K562 (cell line): ENCODE results near the gene RPE. TPM values are rescaled to one million over a fixed set of nuclear protein-coding genes. Genes with fewer than 3 reads are reported as not detected.

Experiments
- CBX5 ChIP-seq: IDR thresholded peaks from 2 replicates; pipeline ENCODE4 v1.6.1; 2014; ENCODE audit warnings: low read depth, borderline replicate concordance
- CCNT2 ChIP-seq: IDR thresholded peaks from 2 replicates; pipeline ENCODE4 v1.6.1; 2011; ENCODE audit warnings: borderline replicate concordance, low read depth, mild to moderate bottlenecking, moderate library complexity, mixed read lengths, low read length; ENCODE audit not compliant: insufficient read length; ENCODE audit errors: extremely low read depth
- CEBPG ChIP-seq, 3 experiments: fragments of 200-800 bp in 1 of 3; sonication (Bioruptor generic) in 1 of 3; sonication (generic) in 1 of 3; formaldehyde crosslinking in 1 of 3; IDR thresholded peaks in 2 of 3; conservative IDR thresholded peaks in 1 of 3; 2 replicates each; pipeline versions ENCODE4 v1.6.1 to v1.8.0; 2016 to 2022; ENCODE audit warnings: missing compliant biosample characterization in 2 of 3, missing genetic modification characterization in 2 of 3, mild to moderate bottlenecking in 1 of 3, missing genetic modification reagents in 1 of 3
- CHCHD3 ChIP-seq: fragments of 250-450 bp; sonication (Bioruptor Pico); IDR thresholded peaks from 2 replicates; pipeline ENCODE4 v2.1.2; 2022; ENCODE audit warnings: mild to moderate bottlenecking
- CSDE1 ChIP-seq, 2 experiments: fragments of 450-650 bp; IDR thresholded peaks; 2 replicates each; pipeline ENCODE4 v1.6.1; 2016; ENCODE audit warnings: mild to moderate bottlenecking in 1 of 2
- EHMT2 ChIP-seq: fragments of 450-650 bp; IDR thresholded peaks from 2 replicates; pipeline ENCODE4 v1.6.1; 2018; ENCODE audit warnings: antibody characterized with exemption
- FOS ChIP-seq: IDR thresholded peaks from 3 replicates; pipeline ENCODE4 v1.6.1; 2011; ENCODE audit not compliant: insufficient read length; ENCODE audit errors: extremely low read depth
- GTF2F1 ChIP-seq: IDR thresholded peaks from 2 replicates; pipeline ENCODE4 v1.6.1; 2011; ENCODE audit warnings: low read depth, low read length, improper control_type of control experiment
- KAT7 ChIP-seq: sonication (generic); formaldehyde crosslinking; IDR thresholded peaks from 2 replicates; pipeline ENCODE4 v1.8.0; 2022; ENCODE audit warnings: missing genetic modification reagents, mild to moderate bottlenecking, borderline replicate concordance
- MCM3 ChIP-seq: fragments of 450-650 bp; IDR thresholded peaks from 2 replicates; pipeline ENCODE4 v1.6.1; 2016
- MYC ChIP-seq, 2 experiments: fragments of 250-450 bp in 1 of 2; sonication (Bioruptor Pico) in 1 of 2; IDR thresholded peaks; 2 replicates each; pipeline versions ENCODE4 v1.5.1 to v1.6.1; 2012 to 2021; ENCODE audit warnings: low read depth in 2 of 2, borderline replicate concordance in 1 of 2, improper control_type of control experiment in 1 of 2, low read length in 1 of 2, mild to moderate bottlenecking in 1 of 2, moderate library complexity in 1 of 2
- OTX1 ChIP-seq: fragments of 450-650 bp; formaldehyde crosslinking; IDR thresholded peaks from 2 replicates; pipeline ENCODE4 v1.4.0; 2022; ENCODE audit warnings: mild to moderate bottlenecking
- PPARD ChIP-seq: fragments of 250-450 bp; sonication (Bioruptor Pico); IDR thresholded peaks from 2 replicates; pipeline ENCODE4 v1.8.0; 2022; ENCODE audit warnings: inconsistent platforms, mild to moderate bottlenecking, moderate library complexity
- XRCC4 ChIP-seq: IDR thresholded peaks from one replicate; pipeline ENCODE4 v1.6.1; 2011; ENCODE audit not compliant: insufficient read depth, insufficient read length; ENCODE audit errors: extremely low read depth
- ZKSCAN1 ChIP-seq: fragments of 150-350 bp; IDR thresholded peaks from 2 replicates; pipeline ENCODE4 v1.6.1; 2016; ENCODE audit warnings: low read depth, low read length
- ZNF79 ChIP-seq: fragments of 250-450 bp; sonication (Bioruptor Pico); IDR thresholded peaks from 2 replicates; pipeline ENCODE4 v1.4.0; 2020; ENCODE audit warnings: low read depth, mild to moderate bottlenecking, moderate library complexity
- polyA plus RNA-seq, 8 experiments: library from polyadenylated mRNA; depleted of rRNA in 4 of 8; stranded (reverse) in 5 of 8; unstranded in 3 of 8; fragments of >200 nt; fragmentation: Nextera tagmentation in 2 of 8; fragmentation: Illumina TruSeq in 1 of 8; extraction: Ambion mirVana in 2 of 8; extraction: Trizol in 1 of 8; gene quantifications; 2 replicates each; pipeline versions ENCODE4 v1.2.1 to v1.2.3, GENCODE V29; 2011 to 2014; ENCODE audit warnings: inconsistent platforms in 1 of 8, missing spikeins in 1 of 8
- total RNA-seq, 7 experiments: library from RNA; depleted of rRNA in 6 of 7; stranded (reverse); fragments of >200 nt in 6 of 7; fragmentation: Illumina TruSeq in 2 of 7; extraction: Trizol in 2 of 7; gene quantifications; 2 replicates each; pipeline versions ENCODE4 v1.2.1 to v1.2.3, GENCODE V29; 2011 to 2021; ENCODE audit warnings: low replicate concordance in 1 of 7
- TF ChIP-seq, protein P1 (sequence below): fragments of 450-650 bp; IDR thresholded peaks from 2 replicates; pipeline ENCODE4 v1.6.1; 2016; ENCODE audit warnings: mild to moderate bottlenecking, moderate library complexity
- TF ChIP-seq, protein P2 (sequence below): fragments of 250-450 bp; sonication (Bioruptor Pico); IDR thresholded peaks from 2 replicates; pipeline ENCODE4 v1.8.0; 2022; ENCODE audit warnings: moderate library complexity, mild to moderate bottlenecking, inconsistent platforms

Gene RPE
- total and polyA plus RNA-seq, 9 of the 15 experiments (the other 6 are each of a cell fraction or from before 2014, with no cell fraction given), result 33.5 to 65.3 (median 50.4) TPM

DNA sequence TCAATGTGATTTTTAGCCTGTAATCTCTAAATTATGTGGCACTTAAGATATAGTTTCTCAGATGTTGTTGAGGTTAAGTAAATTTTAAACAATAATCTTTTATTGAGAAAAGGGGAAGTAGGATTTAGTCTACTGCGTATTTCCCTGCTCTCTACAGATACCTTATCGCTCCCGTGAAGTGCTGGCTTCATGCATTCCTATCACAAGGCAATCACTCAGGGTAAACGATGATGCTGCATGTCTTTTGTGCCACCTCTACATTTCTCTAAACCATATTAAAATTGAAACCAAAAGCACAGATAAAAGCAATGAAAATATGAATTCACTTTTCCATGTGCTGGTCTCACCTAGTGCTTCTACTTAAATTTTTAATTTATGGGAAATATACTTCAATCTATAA lies 14.4 kb upstream of the RPE start (continued):
- TF ChIP-seq KAT7 (CRISPR knock-in tag), result no peak
- no peak for TF ChIP-seq OTX1 (CRISPR knock-in tag)
- TF ChIP-seq CEBPG (CRISPR knock-in tag; IDR thresholded peaks at IDR 0.05), result no peak
- no peak for TF ChIP-seq CEBPG (tag; conservative IDR thresholded peaks at IDR 0.05 in 1 of 2, IDR thresholded peaks at IDR 0.05 in 1 of 2)
- no peak for TF ChIP-seq MCM3
- TF ChIP-seq CSDE1 (IDR thresholded peaks at IDR 0.05), result no peak
- TF ChIP-seq EHMT2, result no peak
- no peak for TF ChIP-seq FOS
- TF ChIP-seq ZKSCAN1, result no peak
- TF ChIP-seq, protein P1, sequence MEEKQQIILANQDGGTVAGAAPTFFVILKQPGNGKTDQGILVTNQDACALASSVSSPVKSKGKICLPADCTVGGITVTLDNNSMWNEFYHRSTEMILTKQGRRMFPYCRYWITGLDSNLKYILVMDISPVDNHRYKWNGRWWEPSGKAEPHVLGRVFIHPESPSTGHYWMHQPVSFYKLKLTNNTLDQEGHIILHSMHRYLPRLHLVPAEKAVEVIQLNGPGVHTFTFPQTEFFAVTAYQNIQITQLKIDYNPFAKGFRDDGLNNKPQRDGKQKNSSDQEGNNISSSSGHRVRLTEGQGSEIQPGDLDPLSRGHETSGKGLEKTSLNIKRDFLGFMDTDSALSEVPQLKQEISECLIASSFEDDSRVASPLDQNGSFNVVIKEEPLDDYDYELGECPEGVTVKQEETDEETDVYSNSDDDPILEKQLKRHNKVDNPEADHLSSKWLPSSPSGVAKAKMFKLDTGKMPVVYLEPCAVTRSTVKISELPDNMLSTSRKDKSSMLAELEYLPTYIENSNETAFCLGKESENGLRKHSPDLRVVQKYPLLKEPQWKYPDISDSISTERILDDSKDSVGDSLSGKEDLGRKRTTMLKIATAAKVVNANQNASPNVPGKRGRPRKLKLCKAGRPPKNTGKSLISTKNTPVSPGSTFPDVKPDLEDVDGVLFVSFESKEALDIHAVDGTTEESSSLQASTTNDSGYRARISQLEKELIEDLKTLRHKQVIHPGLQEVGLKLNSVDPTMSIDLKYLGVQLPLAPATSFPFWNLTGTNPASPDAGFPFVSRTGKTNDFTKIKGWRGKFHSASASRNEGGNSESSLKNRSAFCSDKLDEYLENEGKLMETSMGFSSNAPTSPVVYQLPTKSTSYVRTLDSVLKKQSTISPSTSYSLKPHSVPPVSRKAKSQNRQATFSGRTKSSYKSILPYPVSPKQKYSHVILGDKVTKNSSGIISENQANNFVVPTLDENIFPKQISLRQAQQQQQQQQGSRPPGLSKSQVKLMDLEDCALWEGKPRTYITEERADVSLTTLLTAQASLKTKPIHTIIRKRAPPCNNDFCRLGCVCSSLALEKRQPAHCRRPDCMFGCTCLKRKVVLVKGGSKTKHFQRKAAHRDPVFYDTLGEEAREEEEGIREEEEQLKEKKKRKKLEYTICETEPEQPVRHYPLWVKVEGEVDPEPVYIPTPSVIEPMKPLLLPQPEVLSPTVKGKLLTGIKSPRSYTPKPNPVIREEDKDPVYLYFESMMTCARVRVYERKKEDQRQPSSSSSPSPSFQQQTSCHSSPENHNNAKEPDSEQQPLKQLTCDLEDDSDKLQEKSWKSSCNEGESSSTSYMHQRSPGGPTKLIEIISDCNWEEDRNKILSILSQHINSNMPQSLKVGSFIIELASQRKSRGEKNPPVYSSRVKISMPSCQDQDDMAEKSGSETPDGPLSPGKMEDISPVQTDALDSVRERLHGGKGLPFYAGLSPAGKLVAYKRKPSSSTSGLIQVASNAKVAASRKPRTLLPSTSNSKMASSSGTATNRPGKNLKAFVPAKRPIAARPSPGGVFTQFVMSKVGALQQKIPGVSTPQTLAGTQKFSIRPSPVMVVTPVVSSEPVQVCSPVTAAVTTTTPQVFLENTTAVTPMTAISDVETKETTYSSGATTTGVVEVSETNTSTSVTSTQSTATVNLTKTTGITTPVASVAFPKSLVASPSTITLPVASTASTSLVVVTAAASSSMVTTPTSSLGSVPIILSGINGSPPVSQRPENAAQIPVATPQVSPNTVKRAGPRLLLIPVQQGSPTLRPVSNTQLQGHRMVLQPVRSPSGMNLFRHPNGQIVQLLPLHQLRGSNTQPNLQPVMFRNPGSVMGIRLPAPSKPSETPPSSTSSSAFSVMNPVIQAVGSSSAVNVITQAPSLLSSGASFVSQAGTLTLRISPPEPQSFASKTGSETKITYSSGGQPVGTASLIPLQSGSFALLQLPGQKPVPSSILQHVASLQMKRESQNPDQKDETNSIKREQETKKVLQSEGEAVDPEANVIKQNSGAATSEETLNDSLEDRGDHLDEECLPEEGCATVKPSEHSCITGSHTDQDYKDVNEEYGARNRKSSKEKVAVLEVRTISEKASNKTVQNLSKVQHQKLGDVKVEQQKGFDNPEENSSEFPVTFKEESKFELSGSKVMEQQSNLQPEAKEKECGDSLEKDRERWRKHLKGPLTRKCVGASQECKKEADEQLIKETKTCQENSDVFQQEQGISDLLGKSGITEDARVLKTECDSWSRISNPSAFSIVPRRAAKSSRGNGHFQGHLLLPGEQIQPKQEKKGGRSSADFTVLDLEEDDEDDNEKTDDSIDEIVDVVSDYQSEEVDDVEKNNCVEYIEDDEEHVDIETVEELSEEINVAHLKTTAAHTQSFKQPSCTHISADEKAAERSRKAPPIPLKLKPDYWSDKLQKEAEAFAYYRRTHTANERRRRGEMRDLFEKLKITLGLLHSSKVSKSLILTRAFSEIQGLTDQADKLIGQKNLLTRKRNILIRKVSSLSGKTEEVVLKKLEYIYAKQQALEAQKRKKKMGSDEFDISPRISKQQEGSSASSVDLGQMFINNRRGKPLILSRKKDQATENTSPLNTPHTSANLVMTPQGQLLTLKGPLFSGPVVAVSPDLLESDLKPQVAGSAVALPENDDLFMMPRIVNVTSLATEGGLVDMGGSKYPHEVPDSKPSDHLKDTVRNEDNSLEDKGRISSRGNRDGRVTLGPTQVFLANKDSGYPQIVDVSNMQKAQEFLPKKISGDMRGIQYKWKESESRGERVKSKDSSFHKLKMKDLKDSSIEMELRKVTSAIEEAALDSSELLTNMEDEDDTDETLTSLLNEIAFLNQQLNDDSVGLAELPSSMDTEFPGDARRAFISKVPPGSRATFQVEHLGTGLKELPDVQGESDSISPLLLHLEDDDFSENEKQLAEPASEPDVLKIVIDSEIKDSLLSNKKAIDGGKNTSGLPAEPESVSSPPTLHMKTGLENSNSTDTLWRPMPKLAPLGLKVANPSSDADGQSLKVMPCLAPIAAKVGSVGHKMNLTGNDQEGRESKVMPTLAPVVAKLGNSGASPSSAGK, result no peak
- TF ChIP-seq, protein P2, sequence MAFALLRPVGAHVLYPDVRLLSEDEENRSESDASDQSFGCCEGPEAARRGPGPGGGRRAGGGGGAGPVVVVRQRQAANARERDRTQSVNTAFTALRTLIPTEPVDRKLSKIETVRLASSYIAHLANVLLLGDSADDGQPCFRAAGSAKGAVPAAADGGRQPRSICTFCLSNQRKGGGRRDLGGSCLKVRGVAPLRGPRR, result no peak
- no peak for TF ChIP-seq CHCHD3 (CRISPR knock-in tag)
- no peak for TF ChIP-seq PPARD (CRISPR knock-in tag)
- TF ChIP-seq CBX5, result no peak
- no peak for TF ChIP-seq ZNF79 (CRISPR knock-in tag)
- no peak for TF ChIP-seq XRCC4
- TF ChIP-seq GTF2F1, result no peak
- TF ChIP-seq MYC (IDR thresholded peaks at IDR 0.05; ENCODE audit: low read depth, low read length), result no peak
- no peak for TF ChIP-seq MYC (CRISPR knock-in tag; IDR thresholded peaks at IDR 0.05; ENCODE audit: borderline replicate concordance, low read depth)
- TF ChIP-seq CCNT2, result peak; percentile 55
